HG03342 (cell line): ENCODE measurements around the gene ST6GAL2.

Source experiments
- ATAC-seq: cut with Tn5 transposase; IDR thresholded peaks from one replicate; pipeline ENCODE4 v1.9.1; 2021; ENCODE audit warnings: mild to moderate bottlenecking, moderate library complexity; ENCODE audit not compliant: unreplicated experiment

Gene ST6GAL2

GRCh38 chr2:106830191-106830590 is 55.8 kb downstream of the ST6GAL2 start:
- ATAC-seq: no peak

GRCh38 chr2:106828119-106828518 is 57.8 kb downstream of the ST6GAL2 start:
- no peak for ATAC-seq

- ATAC-seq: no peak
Observed at GRCh38 chr2:106827158-106827557, 58.8 kb downstream of the ST6GAL2 start.

- ATAC-seq: no peak
Observed at GRCh38 chr2:106825161-106825560, 60.8 kb downstream of the ST6GAL2 start.

GRCh38 chr2:106816974-106817373 is 69.0 kb downstream of the ST6GAL2 start:
- ATAC-seq: no peak

GRCh38 chr2:106812841-106813240 is 73.1 kb downstream of the ST6GAL2 start:
- no peak for ATAC-seq

GRCh38 chr2:106812383-106812782 is 73.6 kb downstream of the ST6GAL2 start:
- ATAC-seq: no peak

GRCh38 chr2:106805716-106806115 is 80.3 kb downstream of the ST6GAL2 start:
- ATAC-seq: no peak

- ATAC-seq: no peak
Observed at GRCh38 chr2:106804161-106804560, 81.8 kb downstream of the ST6GAL2 start.

- no peak for ATAC-seq
Observed at GRCh38 chr2:106800976-106801655, 84.9 kb downstream of the ST6GAL2 start.

- ATAC-seq: no peak
Observed at GRCh38 chr2:106800180-106800579, 85.8 kb downstream of the ST6GAL2 start.

GRCh38 chr2:106798826-106799552 is 87.0 kb downstream of the ST6GAL2 start:
- ATAC-seq: no peak

GRCh38 chr2:106797494-106797893 is 88.5 kb downstream of the ST6GAL2 start:
- ATAC-seq: no peak

- no peak for ATAC-seq
Observed at GRCh38 chr2:106792671-106793070, 93.3 kb downstream of the ST6GAL2 start.

- ATAC-seq: no peak
Observed at GRCh38 chr2:106789185-106789584, 96.8 kb downstream of the ST6GAL2 start.

GRCh38 chr2:106782681-106783080 is 103.3 kb downstream of the ST6GAL2 start:
- ATAC-seq: no peak

- no peak for ATAC-seq
Observed at GRCh38 chr2:106781196-106781595, 104.8 kb downstream of the ST6GAL2 start.

- no peak for ATAC-seq
Observed at GRCh38 chr2:106771811-106772210, 114.2 kb downstream of the ST6GAL2 start.

GRCh38 chr2:106770986-106771385 is 115.0 kb downstream of the ST6GAL2 start:
- no peak for ATAC-seq

- no peak for ATAC-seq
Observed at GRCh38 chr2:106764614-106765013, 121.4 kb downstream of the ST6GAL2 start.

GRCh38 chr2:106759966-106760365 is 126.0 kb downstream of the ST6GAL2 start:
- no peak for ATAC-seq

GRCh38 chr2:106758901-106759497 is 127.0 kb downstream of the ST6GAL2 start:
- no peak for ATAC-seq
